D721Med (cell line): ENCODE data around the gene RABEP2.

Experiments
- DNase-seq: peaks from one replicate; pipeline ENCODE4 v3.0.0; 2011; ENCODE audit warnings: low spot score; ENCODE audit not compliant: insufficient read length
- FAIRE-seq: peaks from 2 replicates; lab custom pipeline; 2011; peaks lifted over from hg19 to GRCh38; lab: Jason Lieb, UNC
- TF ChIP-seq, protein P1 (sequence below): IDR thresholded peaks from 2 replicates; pipeline ENCODE4 v1.5.1; 2012; ENCODE audit warnings: mild to moderate bottlenecking, control low read depth; ENCODE audit not compliant: insufficient read depth; ENCODE audit errors: missing control alignments

The RABEP2 gene

DNA sequence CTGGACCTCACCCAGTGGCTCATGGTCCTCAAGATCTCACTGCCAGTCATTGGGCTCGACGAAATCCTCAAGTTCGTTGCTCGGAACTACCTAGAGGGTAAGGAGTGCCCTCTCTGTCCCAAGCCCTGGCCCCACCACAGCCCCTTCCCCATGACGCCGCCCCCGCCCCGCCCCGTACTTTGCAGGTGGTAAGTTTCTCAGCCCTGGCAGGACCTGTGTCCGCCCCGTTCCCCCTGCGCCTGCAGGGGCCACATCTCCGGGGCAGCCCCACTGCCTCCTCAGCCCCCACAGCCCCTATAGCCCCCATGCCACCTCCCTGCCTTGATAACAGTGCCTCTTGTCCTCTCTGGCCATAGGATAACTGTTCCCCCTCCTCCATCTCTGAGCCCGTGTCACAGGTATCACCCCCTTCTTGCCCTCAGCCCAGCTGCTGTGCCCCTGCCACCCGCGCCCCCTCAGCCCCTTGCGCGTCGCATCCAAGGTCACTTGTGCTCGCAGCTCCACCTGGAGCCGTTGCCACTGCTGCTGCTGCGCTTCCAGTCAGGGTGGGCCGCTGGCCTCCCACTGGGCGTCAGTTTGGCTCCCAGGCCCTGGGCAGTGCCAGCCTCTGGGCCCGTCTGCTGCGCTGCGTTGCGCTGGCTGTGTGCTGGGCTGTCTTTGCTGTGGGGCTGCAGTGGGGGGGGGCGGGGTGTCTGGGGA lies 21.5 kb downstream of the RABEP2 start:
- TF ChIP-seq, protein P1, sequence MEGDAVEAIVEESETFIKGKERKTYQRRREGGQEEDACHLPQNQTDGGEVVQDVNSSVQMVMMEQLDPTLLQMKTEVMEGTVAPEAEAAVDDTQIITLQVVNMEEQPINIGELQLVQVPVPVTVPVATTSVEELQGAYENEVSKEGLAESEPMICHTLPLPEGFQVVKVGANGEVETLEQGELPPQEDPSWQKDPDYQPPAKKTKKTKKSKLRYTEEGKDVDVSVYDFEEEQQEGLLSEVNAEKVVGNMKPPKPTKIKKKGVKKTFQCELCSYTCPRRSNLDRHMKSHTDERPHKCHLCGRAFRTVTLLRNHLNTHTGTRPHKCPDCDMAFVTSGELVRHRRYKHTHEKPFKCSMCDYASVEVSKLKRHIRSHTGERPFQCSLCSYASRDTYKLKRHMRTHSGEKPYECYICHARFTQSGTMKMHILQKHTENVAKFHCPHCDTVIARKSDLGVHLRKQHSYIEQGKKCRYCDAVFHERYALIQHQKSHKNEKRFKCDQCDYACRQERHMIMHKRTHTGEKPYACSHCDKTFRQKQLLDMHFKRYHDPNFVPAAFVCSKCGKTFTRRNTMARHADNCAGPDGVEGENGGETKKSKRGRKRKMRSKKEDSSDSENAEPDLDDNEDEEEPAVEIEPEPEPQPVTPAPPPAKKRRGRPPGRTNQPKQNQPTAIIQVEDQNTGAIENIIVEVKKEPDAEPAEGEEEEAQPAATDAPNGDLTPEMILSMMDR = no peak
- no peak for FAIRE-seq
- no peak for DNase-seq

- FAIRE-seq = no peak
- DNase-seq = no peak
- TF ChIP-seq, protein P1 = no peak
Observed at GRCh38 chr16:28902909-28903308, 22.1 kb downstream of the RABEP2 start.

- TF ChIP-seq, protein P1 = no peak
- DNase-seq (no peak), FAIRE-seq (no peak)
Observed at GRCh38 chr16:28901862-28902261, 23.2 kb downstream of the RABEP2 start.

DNA sequence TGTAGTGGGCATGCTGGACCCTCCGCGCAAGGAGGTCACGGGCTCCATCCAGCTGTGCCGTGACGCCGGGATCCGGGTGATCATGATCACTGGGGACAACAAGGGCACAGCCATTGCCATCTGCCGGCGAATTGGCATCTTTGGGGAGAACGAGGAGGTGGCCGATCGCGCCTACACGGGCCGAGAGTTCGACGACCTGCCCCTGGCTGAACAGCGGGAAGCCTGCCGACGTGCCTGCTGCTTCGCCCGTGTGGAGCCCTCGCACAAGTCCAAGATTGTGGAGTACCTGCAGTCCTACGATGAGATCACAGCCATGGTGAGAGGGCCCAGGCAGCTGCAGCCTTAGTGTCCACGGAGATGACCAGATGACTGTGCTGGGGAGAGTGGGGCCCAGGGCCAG lies 24.4 kb downstream of the RABEP2 start:
- DNase-seq (no peak), FAIRE-seq (no peak)
- TF ChIP-seq, protein P1 = no peak

DNA sequence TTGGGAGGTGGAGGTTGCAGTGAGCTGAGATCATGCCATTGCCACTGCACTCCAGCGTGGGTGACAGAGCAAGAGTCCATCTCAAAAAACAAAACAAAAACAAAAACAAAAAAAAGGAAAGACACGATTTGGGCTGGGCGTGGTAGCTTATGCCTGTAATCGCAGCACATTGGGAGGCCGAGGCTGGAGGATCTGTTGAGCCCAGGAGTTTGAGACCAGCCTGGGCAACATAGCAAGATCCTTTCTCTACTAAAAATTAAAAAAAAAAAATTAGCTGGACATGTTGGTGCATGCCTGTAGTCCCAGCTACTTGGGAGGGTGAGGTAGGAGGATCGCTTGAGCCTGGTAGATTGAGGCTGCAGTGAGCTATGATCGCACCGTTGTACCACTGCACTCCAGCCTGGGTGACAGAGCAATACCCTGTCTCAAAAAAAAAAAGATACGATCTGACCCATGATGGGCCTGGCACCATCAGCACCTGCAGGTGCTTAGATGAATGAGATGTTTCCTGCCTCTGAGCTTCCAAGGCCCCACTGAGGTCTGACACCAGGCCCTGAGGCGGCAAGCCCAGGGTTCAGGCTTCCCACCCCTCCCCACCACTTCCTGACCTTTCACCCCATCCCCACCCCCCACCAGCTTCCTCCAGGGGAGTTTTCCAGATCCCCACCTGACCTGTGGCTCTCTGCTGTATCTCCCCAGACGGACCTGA lies 25.0 kb downstream of the RABEP2 start:
- FAIRE-seq = no peak
- DNase-seq = no peak
- TF ChIP-seq, protein P1 = no peak

DNA sequence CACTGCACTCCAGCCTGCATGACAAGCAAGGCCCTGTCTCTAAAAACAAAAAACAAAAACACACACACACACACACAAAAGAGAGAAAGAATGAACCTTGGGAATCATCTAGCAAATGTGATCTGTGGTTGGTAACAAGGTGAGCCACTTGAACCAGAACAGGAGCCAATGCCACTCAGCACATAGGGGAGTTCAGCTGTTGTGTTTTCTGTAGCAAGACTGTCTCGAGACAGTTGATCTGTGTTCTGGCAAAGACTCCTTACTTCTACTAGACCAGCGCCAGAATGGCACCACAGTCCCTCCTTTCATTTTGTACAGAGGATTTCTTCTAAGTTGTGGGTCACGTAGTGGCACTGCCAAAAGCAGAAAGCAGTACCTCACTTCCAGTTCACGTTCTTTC lies 26.1 kb downstream of the RABEP2 start:
- FAIRE-seq (no peak), DNase-seq (no peak)
- TF ChIP-seq, protein P1 = no peak

DNA sequence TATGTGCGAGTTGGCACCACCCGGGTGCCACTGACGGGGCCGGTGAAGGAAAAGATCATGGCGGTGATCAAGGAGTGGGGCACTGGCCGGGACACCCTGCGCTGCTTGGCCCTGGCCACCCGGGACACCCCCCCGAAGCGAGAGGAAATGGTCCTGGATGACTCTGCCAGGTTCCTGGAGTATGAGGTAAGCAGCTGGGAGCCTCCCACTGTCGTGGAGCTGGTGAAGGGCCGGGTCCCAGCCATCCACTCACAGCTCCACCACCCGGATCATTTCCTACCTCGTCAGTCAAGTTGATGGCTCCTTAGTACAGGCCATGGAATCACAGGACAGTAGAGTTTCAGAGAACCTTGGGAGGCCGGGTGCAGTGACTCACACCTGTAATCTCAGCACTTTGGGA lies 26.8 kb downstream of the RABEP2 start:
- TF ChIP-seq, protein P1 = no peak
- FAIRE-seq (no peak), DNase-seq (no peak)
